HL-60 (cell line): ENCODE measurements around the gene NAA38.
A peak's percentile ranks its signal among the peaks of the same experiment; 100 is the strongest.

Experiments
- DNase-seq, 2 experiments: peaks; one replicate each; pipeline ENCODE4 v3.0.0-alpha.2; 2010 to 2020; ENCODE audit warnings: low read depth in 1 of 2, low spot score in 1 of 2
- H3K27ac ChIP-seq: fragments of 250-450 bp; sonication (Bioruptor Pico); replicated peaks from 2 replicates; pipeline ENCODE4 v1.5.1; 2020; ENCODE audit warnings: mild to moderate bottlenecking, moderate library complexity
- H3K27me3 ChIP-seq: fragments of 250-450 bp; sonication (Bioruptor Pico); 2 replicates; pipeline ENCODE4 v1.5.1; 2021; ENCODE audit warnings: mild to moderate bottlenecking, moderate library complexity; ENCODE audit not compliant: insufficient read depth, poor library complexity, severe bottlenecking
- H3K4me3 ChIP-seq: replicated peaks from 2 replicates; pipeline ENCODE4 v1.5.1; 2011; ENCODE audit warnings: mild to moderate bottlenecking, control low read depth, low read length; ENCODE audit not compliant: insufficient read depth
- CTCF ChIP-seq: IDR thresholded peaks from one replicate; pipeline ENCODE4 v1.5.1; 2011; ENCODE audit warnings: low read length, control low read depth, inconsistent platforms; ENCODE audit not compliant: insufficient read depth
- GABPA ChIP-seq: IDR thresholded peaks from 2 replicates; pipeline ENCODE4 v1.6.1; 2012; ENCODE audit warnings: low read depth
- POLR2AphosphoS5 ChIP-seq: IDR thresholded peaks from 2 replicates; pipeline ENCODE4 v1.6.1; 2012; ENCODE audit warnings: low read depth
- REST ChIP-seq: IDR thresholded peaks from 2 replicates; pipeline ENCODE4 v1.6.1; 2012; ENCODE audit warnings: low read depth; ENCODE audit not compliant: insufficient replicate concordance
- SPI1 ChIP-seq: IDR thresholded peaks from 2 replicates; pipeline ENCODE4 v1.6.1; 2012; ENCODE audit warnings: low read depth, mild to moderate bottlenecking, borderline replicate concordance

Gene NAA38

GRCh38 chr17:7883781-7884386 lies 26.5 kb upstream of the NAA38 start:
- TF ChIP-seq REST (no peak), GABPA (no peak), CTCF (no peak), POLR2AphosphoS5 (no peak), SPI1 (no peak)
- no peaks in the 10 kb centered on the region for H3K27me3 ChIP-seq
- H3K27ac ChIP-seq: peak overlapping the region; percentile 45
- no peak overlapping the region for H3K4me3 ChIP-seq
- DNase-seq: no peak

- Histone ChIP-seq H3K4me3 (no peak overlapping the region), H3K27me3 (no peaks in the 10 kb centered on the region), H3K27ac (no peak overlapping the region)
- DNase-seq: no peak
- TF ChIP-seq REST (no peak), POLR2AphosphoS5 (no peak), GABPA (no peak), SPI1 (no peak)
Observed at GRCh38 chr17:7882629-7883028, 25.3 kb upstream of the NAA38 start.

- Histone ChIP-seq H3K4me3 (no peak overlapping the region), H3K27ac (peak overlapping the region; percentile 53)
- no peak for TF ChIP-seq SPI1
- no peak for TF ChIP-seq REST
- no peak for TF ChIP-seq GABPA
- no peak for TF ChIP-seq POLR2AphosphoS5
- TF ChIP-seq CTCF: no peak
Observed at GRCh38 chr17:7882068-7882467, 24.7 kb upstream of the NAA38 start.

More at GRCh38 chr17:7882068-7882467, 24.7 kb upstream of the NAA38 start:
- H3K27me3 ChIP-seq: no peaks in the 10 kb centered on the region
- DNase-seq: no peak
